Uterus (tissue), 2 donors: Measurements from ENCODE around the gene DHRS7B.

Source experiments
- POLR2A ChIP-seq, 2 donors: fragments of 450-650 bp; IDR thresholded peaks; one replicate each; pipeline ENCODE4 v1.6.1; 2016; ENCODE audit warnings: antibody characterized with exemption in 2 of 2, mild to moderate bottlenecking in 1 of 2, moderate library complexity in 1 of 2
- TF ChIP-seq, protein P1 (sequence below), 4 experiments: fragments of 200-600 bp in 2 of 4; fragments of 450-650 bp in 2 of 4; sonication (generic) in 2 of 4; IDR thresholded peaks; one replicate each; pipeline ENCODE4 v1.5.1; 2016 to 2019; ENCODE audit warnings: antibody characterized with exemption in 4 of 4, mild to moderate bottlenecking in 2 of 4, moderate library complexity in 1 of 4

DNA sequence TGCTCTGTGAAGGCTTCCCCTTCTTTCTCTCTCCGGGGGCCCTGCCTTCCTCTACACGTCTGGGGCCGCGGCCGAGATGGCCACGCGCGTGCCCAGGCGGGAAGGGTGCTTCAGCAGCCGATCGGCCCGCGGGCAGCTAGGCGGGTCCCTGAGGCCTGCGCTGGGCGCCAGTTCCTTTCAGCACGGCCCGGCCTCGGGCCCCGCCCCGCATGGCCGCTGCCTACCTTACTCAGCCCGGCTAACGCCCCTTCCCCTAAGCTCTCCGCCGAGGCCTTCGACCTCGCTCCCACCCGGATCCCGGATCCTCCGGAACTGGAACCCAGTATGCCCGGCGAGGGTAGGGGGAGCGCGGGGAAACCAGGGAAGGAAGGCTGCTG, 86.9 kb downstream of the DHRS7B start:
- TF ChIP-seq, protein P1, sequence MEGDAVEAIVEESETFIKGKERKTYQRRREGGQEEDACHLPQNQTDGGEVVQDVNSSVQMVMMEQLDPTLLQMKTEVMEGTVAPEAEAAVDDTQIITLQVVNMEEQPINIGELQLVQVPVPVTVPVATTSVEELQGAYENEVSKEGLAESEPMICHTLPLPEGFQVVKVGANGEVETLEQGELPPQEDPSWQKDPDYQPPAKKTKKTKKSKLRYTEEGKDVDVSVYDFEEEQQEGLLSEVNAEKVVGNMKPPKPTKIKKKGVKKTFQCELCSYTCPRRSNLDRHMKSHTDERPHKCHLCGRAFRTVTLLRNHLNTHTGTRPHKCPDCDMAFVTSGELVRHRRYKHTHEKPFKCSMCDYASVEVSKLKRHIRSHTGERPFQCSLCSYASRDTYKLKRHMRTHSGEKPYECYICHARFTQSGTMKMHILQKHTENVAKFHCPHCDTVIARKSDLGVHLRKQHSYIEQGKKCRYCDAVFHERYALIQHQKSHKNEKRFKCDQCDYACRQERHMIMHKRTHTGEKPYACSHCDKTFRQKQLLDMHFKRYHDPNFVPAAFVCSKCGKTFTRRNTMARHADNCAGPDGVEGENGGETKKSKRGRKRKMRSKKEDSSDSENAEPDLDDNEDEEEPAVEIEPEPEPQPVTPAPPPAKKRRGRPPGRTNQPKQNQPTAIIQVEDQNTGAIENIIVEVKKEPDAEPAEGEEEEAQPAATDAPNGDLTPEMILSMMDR (IDR thresholded peaks at IDR 0.05), result no peak
- no peak for TF ChIP-seq POLR2A (IDR thresholded peaks at IDR 0.05)
